C4-2B (cell line): ENCODE data around the gene PGBD5.

Experiments used
- H3K27ac ChIP-seq: fragments of 450-650 bp; 2 replicates; pipeline ENCODE4 v1.5.1; 2017
- ZFX ChIP-seq: fragments of 450-650 bp; IDR thresholded peaks from 2 replicates; pipeline ENCODE4 v1.6.1; 2017
- TF ChIP-seq, protein P1 (sequence below): fragments of 450-650 bp; conservative IDR thresholded peaks from 2 replicates; pipeline ENCODE4 v1.5.1; 2017; ENCODE audit warnings: mild to moderate bottlenecking

Gene PGBD5

DNA sequence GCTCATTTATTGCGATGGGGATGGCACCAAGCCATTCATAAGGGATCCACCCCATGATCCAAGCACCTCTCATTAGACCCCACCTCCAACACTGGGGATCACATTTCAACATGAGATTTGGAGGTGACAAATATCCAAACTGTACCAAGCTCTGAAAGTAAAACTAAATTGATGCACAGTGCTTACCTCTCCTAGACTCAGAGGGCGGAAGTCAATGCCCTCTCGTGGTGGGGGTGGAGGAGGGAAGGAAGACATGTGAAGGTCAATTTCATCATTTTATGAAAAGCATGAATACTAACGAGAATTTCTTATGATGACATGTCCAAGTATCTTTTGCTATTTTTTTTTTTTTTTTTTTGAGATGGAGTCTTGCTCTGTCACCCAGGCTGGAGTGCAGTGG is 120.0 kb downstream of the PGBD5 start:
- no peak overlapping the region for H3K27ac ChIP-seq

DNA sequence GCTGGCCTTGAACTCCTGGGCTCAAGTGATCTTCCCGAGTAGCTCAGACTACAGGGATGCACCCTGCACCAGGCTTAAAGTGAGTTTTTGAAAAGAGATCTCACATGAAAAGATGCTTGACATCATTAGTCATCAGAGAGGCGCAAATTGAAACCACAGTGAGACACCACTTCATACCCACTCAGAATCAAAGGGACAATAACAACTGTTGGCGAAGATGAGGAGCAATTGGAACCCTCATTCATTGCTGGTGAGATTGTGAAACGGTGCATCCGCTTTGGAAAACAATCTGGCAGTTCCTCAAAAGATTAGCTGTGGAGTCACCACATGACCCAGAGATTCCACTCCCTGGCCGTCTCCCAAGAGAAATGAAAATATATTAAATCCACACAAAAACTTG is 122.3 kb downstream of the PGBD5 start:
- no peak overlapping the region for H3K27ac ChIP-seq
- TF ChIP-seq ZFX, result no peak
- TF ChIP-seq, protein P1, sequence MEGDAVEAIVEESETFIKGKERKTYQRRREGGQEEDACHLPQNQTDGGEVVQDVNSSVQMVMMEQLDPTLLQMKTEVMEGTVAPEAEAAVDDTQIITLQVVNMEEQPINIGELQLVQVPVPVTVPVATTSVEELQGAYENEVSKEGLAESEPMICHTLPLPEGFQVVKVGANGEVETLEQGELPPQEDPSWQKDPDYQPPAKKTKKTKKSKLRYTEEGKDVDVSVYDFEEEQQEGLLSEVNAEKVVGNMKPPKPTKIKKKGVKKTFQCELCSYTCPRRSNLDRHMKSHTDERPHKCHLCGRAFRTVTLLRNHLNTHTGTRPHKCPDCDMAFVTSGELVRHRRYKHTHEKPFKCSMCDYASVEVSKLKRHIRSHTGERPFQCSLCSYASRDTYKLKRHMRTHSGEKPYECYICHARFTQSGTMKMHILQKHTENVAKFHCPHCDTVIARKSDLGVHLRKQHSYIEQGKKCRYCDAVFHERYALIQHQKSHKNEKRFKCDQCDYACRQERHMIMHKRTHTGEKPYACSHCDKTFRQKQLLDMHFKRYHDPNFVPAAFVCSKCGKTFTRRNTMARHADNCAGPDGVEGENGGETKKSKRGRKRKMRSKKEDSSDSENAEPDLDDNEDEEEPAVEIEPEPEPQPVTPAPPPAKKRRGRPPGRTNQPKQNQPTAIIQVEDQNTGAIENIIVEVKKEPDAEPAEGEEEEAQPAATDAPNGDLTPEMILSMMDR, result no peak

More for the DNA sequence above, 120.0 kb downstream of the PGBD5 start:
- TF ChIP-seq, protein P1, result no peak
- TF ChIP-seq ZFX, result no peak

DNA sequence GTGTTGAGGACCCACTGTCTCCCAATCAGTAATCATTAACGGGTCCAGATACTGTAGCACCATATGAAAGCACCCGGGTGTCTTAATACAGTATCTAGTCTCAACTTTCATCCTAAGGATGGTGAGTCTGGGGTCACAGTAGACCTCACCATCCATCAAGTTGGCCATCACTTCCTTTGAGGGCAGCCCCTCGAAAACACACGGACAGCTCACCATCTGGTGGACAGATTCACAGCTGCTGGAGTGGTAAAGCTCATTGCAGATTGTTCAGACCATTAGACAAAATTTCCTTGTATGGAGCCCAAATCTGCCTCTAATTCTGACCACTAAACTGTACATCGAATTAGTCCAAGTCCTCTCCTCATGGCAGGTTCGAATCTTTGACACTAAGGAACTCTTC is 123.1 kb downstream of the PGBD5 start:
- H3K27ac ChIP-seq, result no peak overlapping the region
- TF ChIP-seq ZFX, result no peak
- TF ChIP-seq, protein P1, result no peak

DNA sequence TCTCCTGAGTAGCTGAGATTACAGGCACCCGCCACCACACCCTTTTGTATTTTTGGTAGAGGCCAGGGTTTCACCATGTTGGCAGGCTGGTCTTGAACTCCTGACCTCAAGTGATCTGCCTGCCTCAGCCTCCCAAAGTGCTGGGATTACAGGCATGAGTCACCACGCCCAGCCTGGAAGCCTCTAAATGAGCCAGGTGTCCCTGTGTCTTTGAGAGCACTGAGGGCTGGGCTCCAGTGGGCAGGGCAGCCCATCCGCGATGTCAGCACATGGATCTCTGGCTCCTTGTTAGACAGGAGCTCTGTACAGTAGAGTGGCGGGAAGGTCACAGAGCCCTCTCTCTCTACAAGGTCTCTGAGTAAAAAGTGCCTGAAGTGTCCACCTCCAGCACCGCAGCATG is 124.3 kb downstream of the PGBD5 start:
- TF ChIP-seq ZFX, result no peak
- TF ChIP-seq, protein P1, result no peak
- H3K27ac ChIP-seq, result no peak overlapping the region

DNA sequence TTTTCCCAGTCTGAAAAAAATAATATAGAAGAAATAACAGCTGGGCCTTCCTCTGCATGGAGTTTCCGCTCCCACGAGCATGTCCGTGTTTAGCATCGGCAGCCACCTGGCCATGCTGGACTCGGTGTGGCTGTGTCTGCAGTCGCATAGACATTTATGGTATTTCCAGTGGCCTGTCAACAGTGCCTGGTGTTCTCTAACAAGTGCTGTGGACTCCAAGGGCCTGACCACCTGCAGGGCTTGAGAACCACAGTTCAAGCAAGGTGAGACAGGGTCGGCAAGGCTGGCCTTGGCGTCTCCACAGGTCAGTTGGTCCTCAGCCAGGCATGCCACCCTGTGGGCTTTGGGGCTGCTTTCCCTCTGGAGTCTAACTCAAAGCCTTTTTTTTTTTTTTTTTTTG is 124.8 kb downstream of the PGBD5 start:
- TF ChIP-seq, protein P1, result no peak
- no peak for TF ChIP-seq ZFX
- no peak overlapping the region for H3K27ac ChIP-seq

DNA sequence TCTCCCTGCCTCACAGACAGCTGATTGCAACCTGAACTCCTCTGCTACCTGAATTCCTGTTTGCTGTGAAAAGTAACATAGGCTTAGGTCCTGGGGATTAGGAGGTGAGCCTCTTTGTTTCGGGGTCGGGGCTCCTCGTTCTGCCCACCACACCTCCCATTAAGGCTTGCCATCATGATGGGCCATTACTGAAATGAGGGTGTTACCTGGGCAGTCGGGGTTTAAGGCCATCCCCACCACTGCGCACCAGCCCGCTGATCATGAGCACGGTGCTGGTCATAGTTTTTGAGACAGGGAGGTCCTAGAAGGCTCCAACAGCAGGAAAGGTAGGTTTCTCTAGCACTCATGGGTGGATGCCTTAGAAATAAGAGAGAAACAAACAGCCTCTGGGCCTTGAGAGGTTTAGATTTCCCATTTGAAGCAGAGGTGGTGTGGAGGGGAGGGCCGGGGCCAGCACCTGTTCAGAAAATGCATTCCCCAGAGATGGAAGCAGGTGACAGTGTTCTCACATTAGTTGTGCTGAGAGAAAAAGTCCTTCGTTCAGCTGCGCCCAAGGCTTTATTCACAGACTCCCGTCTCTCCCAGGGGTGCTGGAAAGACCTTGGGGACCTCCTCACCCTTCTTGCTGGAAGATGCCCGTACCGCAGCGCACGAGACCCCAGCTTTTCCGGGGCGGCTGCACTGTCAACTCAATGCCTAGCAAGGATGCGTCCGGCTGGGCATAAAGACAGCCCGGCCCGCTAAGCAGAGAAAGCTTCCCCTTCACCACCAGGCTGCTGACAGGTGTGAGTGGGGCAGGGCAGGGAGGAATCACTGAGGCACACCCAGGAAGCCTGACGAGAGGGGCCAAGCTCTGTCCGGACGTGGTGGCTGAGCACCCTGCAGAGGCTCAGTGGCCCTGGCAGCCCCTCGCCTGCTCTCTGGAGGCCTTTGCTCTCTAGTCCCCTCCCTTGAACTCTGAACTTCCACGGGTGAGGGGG is 125.5 kb downstream of the PGBD5 start:
- TF ChIP-seq, protein P1, result no peak
- TF ChIP-seq ZFX, result no peak
- H3K27ac ChIP-seq, result no peak overlapping the region

DNA sequence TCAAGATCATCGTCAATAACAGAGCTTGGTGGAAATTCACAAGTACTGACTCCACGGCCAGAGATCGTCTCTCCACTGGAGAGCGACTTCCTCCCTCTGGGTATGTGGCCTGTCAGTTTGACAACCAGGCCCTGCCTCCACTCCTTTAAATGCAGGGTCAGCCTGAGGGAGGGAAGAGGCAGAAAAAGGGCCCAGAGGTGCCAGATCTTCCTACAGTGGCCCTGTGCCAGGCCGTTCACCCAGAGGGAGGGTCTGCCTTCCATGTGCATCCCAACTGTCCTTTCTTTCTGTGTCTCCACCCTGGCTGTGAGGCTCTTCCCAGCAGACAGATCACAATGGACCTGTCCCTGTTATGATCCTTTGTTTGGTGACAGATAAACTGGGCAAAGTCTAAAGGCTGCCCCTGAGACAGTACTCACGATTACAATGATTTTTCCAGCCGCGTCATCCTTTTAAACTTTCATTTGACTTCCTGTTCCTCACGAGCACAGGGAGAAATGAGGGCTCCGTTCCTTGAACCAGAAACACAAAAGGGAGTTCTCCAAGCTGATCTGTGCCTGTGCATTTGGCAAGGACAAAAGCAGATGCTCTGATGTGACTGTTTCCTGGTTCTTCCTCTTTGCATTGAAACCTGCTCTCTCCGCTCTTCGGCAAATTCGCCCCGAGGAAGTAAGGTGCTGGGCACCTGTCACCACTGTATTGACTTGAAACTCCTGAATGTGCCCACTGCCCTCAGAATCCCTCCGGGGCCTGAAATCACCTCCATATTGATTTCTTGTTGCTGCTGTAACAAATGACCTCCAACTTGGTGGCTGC is 126.7 kb downstream of the PGBD5 start:
- no peak for TF ChIP-seq ZFX
- TF ChIP-seq, protein P1, result no peak
- no peak overlapping the region for H3K27ac ChIP-seq
